SIG-M5 treated with dmso at 0.1 percent for 504 hours (cell line): Measurements from ENCODE around the gene FAM110C.

Source experiments
- DNase-seq: peaks from one replicate; lab custom pipeline; 2025; ENCODE audit not compliant: unreplicated experiment; lab: John Stamatoyannopoulos, UW

Gene FAM110C

GRCh38 chr2:10222-10875 is 36.0 kb downstream of the FAM110C start:
- no peak for DNase-seq
